Muscle of back (tissue), 11 donors: ENCODE results near the gene MVP. TPM values are rescaled to one million over a fixed set of nuclear protein-coding genes. Genes with fewer than 3 reads are reported as not detected.
A peak's percentile ranks its signal among the peaks of the same experiment; 100 is the strongest.
"Not testable (repeated sequence)": the region's sequence is repeated elsewhere in the genome, so short reads cannot be mapped to it uniquely, and the experiment has no call there.

ENCODE experiments used
- DNase-seq, 3 donors: peaks; one replicate each; pipeline versions ENCODE4 v3.0.0 to v3.0.0-alpha.2; 2013
- polyA plus RNA-seq, 10 donors: library from polyadenylated mRNA; unstranded; fragments of 120-200 nt; gene quantifications; one replicate each; pipeline ENCODE4 v1.2.1, GENCODE V29; 2013; ENCODE audit not compliant: insufficient read length in 10 of 10

MVP gene
- polyA plus RNA-seq, 10 donors: 15.8 to 31.4 (median 18.7) TPM

DNA sequence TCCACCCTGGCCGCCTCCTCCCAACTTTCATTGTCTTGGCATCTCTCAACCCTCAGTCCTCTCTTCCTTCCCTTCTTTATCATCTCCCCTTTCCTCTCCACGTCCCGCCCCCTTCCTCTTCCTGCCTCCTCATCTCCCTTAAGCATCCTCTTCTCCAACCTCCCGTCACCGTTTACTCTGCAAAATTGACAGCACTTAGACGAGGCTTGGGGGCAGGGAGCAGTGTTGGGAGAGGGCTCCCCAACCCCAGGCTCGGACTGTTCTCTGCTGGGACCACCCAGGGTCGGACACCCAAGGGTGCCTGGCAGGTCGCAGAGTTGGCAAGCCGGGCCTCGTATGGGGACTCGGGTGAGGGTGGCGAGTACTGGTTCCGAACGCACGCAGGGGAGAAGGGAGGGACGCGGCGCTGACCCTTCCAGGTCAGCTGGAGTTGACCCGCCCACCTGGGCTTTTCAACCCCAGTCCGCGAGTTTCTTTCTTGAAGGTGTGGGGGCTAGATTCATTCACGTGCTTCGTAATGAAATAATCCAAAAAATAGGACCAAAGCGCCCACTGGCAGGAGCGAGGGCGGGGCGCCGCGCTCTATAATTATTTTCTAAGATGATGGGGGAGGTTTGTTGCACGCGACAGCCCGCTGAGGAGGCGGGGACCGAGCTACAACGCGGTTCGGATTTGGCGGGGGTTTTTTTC lies 5.1 kb upstream of the MVP start:
- DNase-seq: peak in 1 of 3 donors; percentile 59

DNA sequence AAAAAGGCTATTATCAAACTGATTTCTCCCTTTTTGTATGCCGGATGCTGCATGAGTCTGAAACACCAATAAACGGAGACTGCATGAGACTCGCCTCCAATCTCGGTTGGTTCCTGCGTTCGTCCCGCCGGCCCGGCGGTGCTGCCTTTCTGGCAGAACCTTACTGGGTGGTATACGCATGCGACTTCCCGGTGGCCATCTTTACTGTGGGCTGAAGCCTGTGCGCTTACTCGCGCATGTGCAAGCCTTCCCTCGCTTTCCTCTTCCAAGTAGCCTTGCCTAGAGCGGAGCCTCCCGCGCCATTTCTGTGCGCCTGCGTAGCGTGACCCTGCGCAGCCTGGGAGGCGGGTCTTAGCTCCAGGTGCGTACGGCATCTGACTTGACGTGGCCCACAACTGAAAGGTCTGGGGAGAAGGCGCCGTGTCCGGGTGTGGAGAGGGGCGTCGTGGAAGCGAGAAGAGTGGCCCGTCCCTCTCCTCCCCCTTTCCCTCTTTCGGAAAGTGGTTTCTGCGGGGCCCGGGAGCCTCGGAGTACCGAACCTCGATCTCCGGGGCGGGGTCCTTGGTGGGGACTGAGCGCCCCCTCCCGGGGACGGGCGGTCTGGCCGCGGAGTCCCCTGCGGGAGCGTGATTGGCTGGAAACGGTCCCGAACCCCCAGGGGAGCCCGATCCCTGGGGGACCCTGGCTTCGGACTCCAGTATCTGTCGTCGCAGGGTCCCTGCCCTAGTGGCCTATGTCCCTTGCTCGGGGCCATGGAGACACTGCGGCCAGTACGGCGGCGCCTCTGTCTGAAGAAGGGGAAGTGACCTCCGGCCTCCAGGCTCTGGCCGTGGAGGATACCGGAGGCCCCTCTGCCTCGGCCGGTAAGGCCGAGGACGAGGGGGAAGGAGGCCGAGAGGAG lies 4.2 kb upstream of the MVP start, which contains the start of gene PAGR1:
TSS of gene PAGR1 (plus strand) at position 360 of the 901 bp plus-strand sequence. CDS start at position 734, 374 bp downstream.
- DNase-seq: peak; percentile 99 to 100 (median 100)

- DNase-seq: no peak
Observed at GRCh38 chr16:29816694-29817441, 3.4 kb upstream of the MVP start.

DNA sequence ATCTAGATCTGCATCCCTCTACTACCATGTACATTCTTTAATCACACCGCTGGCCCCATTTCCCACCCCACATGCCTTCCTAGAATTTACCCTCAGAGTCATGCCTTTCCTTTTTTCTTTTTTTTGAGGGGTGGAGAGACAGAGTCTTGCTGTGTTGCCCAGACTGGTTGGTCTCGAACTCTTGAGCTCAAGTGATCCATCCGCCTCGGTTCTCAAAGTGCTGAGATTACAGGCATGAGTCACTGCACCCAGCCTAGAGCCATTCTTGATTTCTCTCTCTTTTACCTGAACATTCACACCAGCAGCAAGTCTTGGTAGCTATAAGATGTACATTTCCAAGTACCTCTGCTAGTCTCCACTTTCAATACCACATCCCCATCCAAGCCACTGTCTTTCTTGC lies 2.2 kb upstream of the MVP start:
- DNase-seq: no peak

DNA sequence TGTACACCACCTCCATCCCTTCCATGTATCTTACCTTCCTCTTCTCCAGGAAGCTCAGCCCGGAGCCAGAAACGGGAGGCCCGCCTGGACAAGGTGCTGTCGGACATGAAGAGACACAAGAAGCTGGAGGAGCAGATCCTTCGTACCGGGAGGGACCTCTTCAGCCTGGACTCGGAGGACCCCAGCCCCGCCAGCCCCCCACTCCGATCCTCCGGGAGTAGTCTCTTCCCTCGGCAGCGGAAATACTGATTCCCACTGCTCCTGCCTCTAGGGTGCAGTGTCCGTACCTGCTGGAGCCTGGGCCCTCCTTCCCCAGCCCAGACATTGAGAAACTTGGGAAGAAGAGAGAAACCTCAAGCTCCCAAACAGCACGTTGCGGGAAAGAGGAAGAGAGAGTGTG lies 756 bp upstream of the MVP start:
- DNase-seq: no peak

DNA sequence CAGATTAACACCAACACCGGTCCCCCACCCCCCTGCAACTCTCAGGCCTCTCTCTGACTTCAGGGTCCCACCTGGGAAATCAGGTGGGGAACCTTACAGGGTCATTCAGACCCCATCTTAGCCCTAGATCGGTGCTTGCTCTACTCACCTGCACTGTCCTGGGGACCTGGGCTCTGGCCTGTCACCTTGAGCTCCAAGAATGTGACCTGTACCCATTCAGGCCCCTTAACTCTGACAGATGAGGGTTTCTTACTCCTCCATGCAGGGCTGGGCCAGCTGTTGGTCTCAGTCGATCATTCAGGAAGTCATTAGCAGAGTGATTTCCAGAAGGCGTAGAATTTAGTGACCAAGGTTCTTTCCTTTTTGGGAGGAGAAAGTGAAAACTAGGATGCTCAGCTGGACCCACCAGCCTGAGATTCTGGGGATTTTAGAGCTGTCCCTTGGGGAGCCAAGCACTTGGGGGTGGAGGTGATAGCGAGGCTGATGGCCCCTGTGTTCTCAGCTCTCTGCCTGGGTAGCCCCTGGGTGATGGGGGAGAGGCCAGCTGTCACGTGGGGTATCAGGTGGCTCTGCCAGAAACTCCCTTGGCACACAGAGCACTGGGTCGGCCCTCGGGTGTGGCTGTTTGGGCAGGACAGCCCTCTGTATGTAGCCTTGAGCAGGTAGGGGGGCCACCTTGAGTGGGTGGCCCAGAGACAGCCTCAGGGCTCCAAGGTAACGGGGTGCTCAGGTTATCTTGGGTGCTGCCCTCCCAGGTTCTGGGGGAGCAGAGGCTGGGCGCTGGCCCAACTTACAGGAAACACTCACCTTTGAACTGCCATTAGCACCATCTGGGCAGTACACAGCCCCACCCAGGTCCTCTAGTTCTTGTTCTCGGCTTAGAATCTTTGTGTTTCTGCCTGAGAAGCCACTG lies 724 bp downstream of the MVP start:
- peak in 1 of 3 donors; percentile 33 for DNase-seq

GRCh38 chr16:29821643-29822115 lies 1.4 kb downstream of the MVP start:
- DNase-seq: peak in 1 of 3 donors; percentile 39

- DNase-seq: peak in 1 of 3 donors; percentile 51
Observed at GRCh38 chr16:29824589-29825144, 4.4 kb downstream of the MVP start.

DNA sequence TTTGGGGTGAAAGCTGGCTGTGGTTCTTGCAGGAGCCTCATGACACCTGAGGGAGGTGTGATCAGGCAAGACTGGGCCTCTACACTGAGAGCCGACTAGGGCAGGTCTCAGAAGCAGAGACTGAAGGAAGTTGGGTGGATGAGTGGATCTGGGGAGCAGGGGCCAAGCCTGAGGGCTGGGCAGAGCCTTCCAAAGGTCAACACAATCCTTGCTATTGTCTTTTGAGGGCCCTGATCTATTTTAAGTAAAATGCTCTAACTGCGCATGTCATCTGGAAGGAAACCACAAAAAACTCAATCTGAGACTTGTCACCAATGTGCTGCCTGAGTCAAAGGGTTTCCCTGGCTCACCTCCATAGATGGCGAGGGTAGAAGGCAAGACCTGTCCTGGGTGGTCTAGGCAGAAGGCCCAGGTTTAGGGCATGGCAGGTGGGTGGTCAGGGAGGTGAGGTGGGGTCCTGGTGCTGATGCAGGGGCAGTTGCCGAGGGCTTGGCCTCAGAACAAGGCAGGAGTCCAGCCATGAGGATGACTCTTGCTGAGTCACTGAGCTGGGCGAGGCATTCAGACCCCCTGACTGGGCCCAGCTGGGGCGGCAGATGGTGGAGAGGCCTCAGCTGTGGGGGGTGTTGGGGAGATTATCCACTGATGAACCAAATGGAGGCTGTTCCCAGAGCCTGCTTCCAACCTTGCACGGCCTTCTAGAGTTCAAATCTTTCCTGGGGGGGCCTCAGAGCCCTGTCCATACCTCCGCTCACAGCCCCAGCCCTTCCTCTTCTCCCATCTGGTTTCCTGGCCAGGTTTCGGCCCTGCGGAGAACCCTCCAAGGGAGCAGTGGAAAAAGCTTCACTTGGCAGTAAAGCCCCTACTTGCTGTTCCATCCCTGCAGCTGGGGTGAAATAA lies 5.1 kb downstream of the MVP start:
- DNase-seq: peak in 2 of 3 donors; percentile 48 to 82

DNA sequence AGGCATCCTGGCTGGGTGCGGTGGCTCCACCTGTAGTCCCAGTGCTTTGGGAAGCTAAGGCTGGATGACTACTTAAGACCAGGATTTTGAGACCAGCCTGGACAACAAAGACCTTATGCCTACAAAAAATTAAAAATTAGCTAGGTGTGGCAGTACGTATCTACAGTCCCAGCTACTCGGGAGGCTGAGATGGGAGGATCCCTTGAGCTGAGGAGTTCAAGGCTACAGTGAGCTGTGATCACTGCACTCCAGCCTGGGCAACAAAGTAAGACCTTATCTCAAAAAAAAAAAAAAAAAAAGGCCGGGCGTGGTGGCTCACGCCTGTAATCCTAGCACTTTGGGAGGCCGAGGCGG lies 6.1 kb downstream of the MVP start:
- no peak for DNase-seq

DNA sequence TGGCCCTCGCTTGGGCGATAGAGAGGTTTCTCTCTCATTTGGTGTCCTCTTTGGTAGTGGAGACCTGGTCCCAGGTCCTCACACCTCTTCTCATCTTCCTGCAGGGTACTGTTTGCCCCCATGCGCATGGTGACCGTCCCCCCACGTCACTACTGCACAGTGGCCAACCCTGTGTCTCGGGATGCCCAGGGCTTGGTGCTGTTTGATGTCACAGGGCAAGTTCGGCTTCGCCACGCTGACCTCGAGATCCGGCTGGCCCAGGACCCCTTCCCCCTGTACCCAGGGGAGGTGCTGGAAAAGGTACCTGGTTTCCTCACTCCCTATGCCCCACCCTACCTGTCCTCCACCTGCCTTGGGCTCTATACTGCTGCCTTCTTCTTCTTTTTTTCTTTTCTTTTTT lies 10.5 kb downstream of the MVP start:
- DNase-seq: no peak

DNA sequence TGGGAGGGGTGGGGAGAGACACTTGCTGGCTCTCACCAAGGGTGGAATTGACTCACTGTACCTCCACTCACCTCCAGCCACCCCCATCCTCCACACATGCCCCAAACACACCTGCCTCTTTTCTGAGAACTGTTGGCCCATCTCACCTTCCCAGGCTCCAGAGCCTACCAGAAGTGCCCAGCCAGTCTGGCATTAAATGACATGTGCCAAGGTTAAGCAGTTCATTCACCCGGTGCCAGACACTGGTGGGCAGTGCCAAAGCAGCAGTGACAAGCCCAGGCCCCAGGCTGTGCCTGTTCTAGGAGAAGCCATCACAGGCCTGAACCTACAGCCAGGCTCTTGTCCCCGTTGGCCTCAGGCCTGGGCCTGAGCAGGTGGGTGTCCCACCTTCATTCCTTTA lies 11.2 kb downstream of the MVP start:
- DNase-seq: no peak

DNA sequence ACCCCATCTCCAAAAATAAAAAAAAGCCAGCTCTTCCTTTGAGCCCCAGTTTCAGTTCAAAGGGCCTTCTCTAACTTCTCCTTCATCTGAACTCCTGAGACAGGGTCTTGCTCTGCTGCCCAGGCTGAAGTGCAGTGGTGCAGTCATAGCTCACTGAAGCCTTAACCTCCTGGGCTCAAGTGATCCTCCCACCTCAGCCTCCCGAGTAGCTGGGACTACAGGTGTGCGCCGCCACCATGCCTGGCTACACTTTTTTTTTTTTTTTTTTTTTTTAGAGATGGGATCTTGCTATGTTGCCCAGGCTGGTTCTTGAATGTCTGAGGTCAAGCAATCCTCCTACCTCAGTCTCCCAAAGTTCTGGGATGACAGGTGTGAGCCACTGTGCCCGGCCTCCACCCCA lies 13.0 kb downstream of the MVP start:
- DNase-seq: not testable (repeated sequence)

DNA sequence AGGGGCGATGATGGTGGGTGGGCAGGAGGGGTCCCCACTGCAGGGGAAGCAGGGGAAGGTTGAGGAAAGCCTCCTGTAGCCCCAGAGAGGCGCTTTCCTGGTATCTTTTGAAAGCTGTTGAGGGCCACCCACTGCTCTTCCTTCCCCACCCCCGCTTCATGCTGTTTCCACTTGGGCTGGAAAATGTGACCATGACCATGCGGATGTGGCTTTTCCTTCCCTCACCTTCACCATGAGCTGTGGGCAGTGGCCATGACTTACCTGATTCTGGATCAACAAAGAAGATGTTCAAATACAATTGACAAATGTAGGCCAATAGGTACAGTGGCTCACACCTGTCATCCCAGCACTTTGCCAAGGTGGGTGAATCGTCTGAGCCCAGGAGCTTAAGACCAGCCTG lies 13.8 kb downstream of the MVP start:
- no peak for DNase-seq

DNA sequence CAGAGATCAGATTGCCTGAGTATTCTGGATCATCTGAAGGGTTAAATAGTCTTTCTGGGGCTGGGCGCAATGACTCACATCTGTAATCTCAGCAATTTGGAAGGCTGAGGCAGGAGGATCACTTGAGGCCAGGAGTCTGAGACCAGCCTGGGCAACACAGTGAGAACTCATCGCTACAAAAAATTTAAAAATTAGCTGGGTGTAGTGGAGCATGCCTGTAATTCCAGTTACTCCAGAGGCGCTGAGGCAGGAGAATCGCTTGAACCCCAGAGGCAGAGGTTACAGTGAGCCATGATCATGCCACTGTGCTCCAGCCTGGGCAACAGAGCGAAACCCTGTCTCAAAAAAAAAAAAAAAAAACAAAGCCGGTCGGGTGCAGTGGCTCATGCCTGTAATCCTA lies 15.7 kb downstream of the MVP start:
- no peak for DNase-seq

DNA sequence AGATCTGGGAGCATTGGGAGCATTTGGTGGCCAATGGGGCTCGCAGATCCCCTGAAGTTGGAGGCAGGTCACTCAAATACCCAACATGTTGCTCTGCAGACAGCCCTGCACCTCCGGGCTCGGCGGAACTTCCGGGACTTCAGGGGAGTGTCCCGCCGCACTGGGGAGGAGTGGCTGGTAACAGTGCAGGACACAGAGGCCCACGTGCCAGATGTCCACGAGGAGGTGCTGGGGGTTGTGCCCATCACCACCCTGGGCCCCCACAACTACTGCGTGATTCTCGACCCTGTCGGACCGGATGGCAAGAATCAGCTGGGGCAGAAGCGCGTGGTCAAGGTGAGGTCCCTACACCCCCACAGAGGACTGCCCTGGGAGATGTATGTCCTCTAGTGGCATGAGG lies 16.4 kb downstream of the MVP start:
- no peak for DNase-seq

DNA sequence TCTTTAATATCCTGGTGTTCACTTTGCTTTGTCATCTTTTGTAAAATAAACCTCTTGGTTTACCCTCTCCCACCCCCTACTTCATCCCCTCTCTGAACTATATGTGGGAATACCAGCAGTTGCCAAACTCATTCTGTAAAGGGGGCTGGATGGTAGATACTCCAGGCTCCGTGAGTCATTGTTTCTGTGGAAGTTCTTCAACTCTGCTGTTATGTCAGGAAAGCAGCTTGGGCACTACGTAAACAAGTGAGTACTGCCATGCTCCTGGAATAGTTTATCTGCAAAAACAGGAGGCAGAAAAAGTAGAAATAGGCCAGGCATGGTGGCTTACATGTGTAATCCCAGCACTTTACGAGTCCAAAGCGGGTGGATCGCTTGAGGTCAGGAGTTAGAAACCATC lies 17.6 kb downstream of the MVP start:
- DNase-seq: no peak

- DNase-seq: no peak
Observed at GRCh38 chr16:29839822-29840221, 19.6 kb downstream of the MVP start.

DNA sequence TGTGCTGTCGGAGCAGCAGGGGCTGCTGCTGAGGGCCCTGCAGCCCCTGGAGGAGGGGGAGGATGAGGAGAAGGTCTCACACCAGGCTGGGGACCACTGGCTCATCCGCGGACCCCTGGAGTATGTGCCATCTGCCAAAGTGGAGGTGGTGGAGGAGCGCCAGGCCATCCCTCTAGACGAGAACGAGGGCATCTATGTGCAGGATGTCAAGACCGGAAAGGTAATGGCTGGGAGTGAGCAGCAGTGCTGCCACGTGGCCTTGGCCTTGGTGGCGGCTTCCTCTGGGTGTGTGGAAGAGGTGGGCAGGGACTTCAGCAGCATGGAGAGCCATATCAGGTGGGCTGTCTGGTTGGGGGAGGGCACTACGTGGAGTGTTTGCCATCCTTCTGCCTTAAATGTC lies 20.0 kb downstream of the MVP start:
- no peak for DNase-seq

DNA sequence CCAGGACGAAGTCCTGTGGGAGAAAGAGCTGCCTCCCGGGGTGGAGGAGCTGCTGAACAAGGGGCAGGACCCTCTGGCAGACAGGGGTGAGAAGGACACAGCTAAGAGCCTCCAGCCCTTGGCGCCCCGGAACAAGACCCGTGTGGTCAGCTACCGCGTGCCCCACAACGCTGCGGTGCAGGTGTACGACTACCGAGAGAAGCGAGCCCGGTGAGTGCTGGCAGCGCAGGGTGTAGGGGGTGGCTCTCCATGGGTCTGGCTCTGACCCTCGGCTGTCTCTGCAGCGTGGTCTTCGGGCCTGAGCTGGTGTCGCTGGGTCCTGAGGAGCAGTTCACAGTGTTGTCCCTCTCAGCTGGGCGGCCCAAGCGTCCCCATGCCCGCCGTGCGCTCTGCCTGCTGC lies 21.4 kb downstream of the MVP start:
- DNase-seq: no peak
